NCI-H82 treated with DMSO at 0.1 percent for 48 hours (cell line): ENCODE measurements around the gene ASXL1.
A peak's percentile ranks its signal among the peaks of the same experiment; 100 is the strongest.

Experiments
- DNase-seq: peaks from one replicate; lab custom pipeline; 2025; ENCODE audit not compliant: unreplicated experiment; lab: John Stamatoyannopoulos, UW

Gene ASXL1

DNA sequence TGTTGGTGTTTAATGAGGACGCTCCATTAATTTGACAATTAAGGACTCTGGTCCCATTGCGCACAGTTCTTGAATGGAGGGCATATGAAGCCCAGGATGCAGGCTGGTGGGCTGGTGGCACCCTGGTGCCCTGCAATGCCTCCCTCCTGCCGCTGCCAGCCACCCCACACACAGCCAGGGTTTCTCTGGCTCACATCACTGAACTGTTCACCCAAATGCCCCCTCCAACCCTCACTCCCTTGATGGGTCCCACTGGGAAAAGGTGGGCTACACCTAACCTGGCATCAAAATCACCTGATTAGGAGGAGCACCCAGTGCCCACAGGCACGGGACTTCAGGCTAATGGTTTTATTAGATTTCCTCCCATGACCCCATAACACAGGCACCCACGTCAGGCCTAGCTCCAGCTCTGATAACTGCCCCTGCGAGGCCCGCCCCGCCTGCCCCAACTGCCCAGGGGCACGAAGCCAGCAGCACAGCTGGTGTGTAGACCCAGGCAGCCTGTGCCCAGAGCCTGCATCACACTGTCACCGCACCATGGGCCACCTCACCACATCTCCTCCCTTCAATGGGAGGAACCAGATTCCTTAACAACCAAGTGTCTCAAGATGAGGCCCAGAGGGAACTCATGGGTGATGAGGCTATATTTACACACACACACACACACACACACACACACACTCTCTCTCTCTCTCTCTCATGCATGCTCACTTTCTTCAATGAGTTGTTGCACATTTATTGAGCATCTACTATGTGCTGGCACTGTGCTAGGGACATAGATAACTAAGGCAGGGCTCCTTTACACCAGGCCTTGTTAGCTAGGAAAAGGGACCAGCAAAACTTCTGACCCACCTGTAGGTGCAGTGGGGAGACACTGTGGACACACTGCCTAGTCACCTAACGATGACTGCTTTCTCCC lies 119.7 kb downstream of the ASXL1 start:
- no peak for DNase-seq

DNA sequence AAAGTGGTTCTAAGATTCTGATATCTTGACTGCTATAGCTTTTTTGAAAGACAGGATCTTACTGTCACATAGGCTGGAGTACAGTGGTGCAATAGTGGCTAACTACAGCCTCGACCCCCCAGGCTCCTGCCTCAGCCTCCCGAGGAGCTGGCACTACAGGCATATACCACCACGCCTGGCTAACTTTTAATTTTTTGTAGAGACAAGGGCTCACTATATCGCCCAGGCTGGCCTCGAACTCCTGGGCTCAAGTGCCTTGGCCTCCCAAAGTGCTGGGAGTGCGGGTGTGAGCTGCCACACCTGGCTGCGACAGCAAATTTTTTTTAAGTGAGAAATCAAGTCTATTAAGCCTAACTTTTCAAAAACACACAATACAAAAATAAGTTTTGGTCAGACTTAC lies 120.4 kb downstream of the ASXL1 start:
- DNase-seq: no peak

DNA sequence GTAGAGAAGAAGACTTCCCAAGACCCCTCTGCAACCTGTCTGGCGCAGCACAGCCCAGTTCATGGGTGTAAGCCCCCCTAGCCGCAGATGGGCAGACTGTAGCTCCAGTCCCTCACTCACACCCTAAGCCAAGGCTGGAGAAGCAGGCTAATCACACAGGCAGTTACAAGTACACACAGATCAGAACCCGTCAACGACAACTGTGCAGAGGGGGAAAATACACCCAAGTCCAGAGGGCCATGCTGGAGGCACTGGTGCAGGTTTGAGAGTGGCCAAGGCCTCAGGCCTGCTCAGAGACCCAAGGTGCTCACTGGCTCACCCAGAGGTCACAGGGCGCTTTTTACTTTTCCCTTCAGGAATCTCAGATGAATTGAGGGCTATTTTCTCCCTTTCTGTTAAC lies 120.9 kb downstream of the ASXL1 start:
- DNase-seq: no peak

DNA sequence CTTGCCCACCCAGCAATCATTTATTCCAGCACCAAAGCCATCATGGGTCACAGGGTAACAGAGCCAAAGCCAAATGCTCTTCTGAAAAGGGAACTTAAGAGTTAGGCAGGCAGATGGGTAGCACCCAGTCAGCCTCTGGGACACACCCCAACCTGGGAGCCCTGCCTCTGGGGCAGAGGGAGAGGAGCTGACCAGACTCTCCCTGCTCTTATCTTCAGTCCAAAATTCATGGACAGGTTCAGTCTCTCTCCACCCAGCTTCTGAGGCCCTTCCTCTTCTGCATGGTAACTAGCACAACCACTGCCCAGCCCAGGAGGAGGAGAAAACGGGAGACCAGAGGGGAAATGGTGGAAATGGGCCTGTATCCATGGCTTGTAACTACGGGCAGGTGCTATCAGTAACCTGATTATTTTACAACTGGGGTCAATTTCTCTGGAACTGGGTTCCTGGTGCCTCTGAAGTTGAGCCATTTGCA lies 121.6 kb downstream of the ASXL1 start:
- no peak for DNase-seq

DNA sequence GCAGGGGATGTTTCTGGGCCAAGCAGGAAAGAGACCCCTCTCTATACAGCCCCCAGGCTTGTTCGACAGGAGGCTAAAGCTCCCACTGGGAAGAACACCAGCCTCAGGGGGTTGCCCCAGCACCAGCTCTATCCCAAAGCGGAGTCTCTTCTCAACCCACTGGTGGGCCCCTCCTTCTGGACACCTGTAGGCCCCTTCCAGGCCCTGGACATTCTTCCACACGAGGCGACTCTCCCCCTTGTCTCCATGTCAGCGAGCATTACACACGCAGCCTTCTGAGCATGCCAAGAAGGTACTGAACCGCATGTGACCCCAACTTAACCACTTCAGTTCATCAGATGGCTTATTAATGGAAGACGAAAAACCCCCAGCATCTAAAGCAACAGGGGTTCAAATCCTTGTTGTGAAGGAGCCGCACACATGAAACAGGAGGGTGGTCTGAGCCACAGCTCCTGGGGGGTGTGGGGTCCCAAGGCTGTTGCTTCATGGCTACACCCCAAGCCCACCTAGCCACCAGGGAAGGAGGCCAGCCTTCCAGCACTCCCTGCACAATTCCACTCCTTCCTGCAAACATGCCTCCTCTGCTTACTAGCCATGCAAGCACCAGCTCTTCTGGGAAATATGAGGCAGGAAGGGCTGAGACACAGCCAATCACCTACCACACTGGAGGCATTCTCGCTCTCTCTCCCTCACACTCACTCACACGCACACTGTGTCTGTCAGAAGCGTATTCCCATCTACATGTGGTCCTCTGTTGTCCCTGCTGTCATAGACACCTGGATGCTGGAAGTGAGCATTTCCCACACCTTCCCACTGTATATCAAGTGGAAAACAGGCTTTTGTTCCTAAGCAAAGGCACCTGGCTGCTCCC lies 122.5 kb downstream of the ASXL1 start:
- DNase-seq: no peak

DNA sequence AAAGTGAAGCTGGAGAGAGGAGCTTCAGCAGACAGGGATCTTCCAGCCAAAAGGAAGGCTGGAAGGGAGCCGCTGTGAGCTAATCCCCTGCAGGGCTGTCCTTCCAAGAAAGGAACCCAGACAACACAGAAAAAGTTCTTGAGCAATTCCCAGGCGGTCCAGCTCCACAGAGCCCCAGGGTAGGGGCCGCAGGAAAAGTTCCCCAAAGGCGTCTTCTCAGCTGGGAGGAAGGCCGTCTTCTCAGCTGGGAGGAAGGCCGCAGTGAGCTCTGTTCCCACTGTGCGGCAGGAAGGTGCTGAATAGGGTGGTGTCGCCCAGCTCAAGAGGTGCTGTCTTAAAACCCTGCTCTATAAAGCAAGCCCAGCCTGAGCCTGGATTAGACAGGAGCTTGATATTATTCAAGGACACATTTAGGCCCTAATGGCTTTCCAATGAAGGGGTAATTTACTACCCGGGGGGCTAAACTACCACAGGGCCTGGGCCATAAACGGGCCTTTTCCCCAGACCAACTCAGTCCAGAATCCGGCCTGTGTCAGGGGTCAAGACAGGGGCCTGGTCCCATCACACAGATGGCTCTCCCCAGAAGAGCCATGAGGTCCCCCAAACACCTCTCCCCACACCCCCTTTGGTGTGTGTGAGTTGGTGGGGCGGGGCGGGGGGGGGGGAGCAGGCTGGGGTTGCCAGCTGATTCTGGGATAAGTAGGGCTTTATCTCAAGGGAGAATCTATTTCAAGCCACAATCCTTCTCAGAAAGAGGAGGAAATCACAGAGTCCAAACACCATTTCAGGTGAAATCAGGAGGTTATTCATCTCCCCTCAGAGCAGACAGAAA lies 123.4 kb downstream of the ASXL1 start:
- peak; percentile 42 for DNase-seq

DNA sequence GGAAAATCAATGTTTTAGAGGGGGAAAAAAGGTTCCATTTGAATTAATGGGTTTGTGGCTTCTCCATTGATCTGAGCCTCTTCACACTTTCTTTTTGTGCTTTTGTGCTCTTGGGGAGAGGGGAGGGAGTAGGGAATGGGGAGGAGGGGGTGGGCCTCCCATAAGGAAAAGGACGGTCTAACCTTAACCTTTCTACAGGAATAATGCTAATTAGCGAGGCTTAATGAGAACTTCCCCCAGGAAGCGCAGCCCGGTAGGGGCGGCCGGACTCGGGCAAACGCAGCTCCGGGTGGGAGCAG lies 124.0 kb downstream of the ASXL1 start:
- DNase-seq: peak; percentile 24

DNA sequence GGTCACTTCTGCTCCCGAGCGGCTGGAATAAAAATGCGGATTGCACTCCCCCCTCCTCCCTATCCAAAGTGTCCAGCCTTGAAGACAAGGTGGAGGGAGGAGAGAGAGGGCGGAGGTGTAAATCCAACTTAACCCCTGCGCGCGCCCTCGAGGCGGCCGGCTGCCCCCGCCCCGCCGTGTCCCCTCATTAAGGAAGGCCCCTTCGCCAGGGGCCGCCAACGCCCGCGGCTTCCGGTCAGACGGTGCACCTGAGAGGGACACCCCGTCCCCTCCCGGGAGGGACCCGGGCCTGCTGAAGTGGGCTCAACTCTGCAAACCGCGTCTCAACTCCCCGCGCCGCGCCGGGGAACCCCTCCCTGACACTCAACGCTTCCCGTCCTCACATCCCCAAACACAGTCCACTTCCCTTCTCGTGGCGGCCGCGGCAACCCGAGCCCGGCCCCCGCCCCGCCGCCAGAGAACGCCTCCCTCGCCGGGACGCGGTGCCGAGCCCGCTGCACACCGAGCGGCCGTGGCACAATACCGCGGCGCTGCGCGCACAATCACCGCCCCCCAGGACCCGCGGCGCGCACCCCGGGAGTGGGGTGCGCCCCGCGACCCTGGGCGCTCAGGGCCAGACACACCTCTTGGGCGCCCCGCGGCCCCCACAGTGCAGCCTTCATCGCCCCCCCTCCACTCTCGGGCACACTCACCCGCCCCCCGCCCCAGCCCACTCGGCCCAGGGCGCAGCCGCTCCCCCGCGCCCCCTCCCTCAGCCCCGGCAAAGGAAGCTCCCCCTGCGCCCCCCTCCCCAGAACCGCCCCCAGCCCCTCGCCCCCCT lies 124.5 kb downstream of the ASXL1 start:
- DNase-seq: no peak

DNA sequence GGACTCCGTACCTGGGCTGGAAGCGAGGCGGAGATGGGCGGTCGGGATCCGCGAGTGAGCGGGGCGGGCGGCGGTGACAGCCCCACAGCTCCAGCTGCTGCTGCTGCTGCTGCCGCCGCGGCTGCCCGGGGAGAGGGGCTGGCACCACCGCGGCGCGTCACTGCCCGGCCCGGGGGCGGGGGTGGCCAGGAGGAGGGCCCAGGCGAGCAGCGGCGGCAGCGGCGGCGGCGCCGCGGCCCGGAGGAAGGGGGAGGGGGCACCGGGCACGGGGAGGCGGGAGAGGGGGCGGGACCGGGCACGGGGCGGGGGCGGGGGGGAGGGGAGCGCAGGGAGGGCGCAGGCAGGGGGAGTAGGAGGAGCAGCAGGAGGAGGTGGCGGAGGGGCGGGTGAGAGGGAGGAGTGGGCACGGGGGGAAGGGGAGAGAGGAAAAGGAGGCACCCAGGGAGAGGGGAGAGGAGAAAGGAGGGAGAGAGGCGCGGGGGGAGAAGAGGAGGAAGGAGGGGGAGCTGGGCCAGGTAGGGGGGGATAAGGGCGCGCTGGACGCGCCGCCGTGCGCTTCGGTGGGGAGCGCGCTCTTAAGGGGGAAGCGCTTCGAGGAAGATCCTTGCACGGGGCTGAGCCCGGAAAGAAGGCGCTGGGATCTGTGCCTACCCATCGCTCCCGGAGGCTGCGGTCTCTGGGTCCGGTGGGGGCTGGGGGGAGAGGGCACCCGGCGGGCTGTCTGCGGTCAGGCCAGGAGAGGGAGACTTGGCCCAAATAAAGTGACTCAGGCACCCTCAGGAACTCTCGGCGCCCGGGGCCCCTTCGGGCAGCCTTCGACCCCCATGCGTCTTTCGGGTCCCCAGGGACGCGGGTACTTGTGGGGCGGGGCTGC lies 125.5 kb downstream of the ASXL1 start:
- peak; percentile 89 for DNase-seq

DNA sequence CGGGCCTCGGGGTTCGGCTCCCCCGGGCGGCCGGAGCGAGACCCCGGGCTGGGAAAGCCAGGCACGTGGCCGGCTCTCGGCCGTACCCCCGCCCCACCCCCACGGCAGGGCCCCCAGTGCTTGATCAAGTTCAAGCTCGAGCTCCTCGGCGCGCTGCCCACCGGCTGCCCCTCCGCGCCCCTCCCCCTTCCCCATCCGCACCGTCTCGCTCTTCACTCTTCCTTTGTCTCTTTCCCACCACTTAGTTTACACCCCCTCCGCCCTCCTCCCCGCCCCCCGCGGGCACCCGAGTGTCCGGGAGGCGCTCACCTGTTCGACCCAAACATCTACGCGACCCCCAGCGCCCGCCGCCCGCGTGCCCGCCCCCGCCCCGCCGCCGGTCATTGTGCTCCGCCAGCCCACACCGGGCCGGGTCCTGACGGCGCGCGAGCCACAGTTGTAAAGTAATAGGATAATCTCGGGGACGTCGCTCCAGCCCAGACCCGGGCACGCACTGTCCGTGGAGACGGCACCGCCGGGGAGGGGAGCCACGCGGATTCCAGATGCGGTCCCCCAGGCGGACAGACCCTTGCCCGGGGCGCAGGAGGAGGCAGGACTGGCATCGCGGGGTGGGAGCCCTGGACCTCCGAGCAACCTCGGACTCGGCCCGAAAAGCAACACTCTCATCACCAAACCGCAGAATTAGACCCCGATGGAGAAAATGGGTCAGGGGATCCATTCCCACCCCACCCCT lies 126.3 kb downstream of the ASXL1 start:
- DNase-seq: peak; percentile 11

DNA sequence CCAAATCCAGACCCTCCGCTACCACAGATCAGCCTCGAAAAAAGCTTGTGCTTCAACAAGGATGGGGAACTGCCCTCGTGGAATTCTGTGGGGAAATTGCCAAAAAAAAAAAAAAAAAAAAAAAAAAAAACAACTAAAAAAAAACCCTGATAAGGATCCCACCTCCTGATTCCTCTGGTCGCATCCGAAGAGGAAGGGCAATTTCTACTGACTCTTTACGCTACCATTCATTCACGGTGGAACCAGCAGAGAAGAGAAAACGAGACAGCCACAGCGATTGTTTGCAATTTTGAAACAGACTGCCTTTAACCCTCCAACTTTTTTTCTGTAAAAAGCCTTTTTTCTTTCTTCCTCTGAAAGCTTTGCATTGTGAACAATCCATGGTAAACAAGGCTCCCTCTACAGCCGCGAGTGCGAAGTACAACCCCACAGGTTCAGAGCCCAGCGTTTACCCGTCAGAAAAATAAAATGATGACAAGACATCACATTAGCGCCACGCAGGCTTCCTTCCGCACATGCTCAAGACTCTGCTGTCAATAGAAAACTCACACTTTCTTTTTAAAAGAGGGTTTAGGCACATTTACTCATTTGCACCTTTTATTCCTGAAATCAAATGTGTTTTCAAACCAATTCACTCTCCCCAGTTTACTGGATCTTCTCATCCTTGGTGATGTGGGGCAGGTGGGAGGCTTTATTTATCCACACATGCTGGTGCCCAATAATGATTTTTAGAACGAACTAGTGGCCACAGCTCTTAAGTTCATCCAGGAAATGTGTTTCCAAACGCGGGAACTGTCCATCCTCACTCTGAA lies 127.0 kb downstream of the ASXL1 start:
- DNase-seq: peak; percentile 77

DNA sequence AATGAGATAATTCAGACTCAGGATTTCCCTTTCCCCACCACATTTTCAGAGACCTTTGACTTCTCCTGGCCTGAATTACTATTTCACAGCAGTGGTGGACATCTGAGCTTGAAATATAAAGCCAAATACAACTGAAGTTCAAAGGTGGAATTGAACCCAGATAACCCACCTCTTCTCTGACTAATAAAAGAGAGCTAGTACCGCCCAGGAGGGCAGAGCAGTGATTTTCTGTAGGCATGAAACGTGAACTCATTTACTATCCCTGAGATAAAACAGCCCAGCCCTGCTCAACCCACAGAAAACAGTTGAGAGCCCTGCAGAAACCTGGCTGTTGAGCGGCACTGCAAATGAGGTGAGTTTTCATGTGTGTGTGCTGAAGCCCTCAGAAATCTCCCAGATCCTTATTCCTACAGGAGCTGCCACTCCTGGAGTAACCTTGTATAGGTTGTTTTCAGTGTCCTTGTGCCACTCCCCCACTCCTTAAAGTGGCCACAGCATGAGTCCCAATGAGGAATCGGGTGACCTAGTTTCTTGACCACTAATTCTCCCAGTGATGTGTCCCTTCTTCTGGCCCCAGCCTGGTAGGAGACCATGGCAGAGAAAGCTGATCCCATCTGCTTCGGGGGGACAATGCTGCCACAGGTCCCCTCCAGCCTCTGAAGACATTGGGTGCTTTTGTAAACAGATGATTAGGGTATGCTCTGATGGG lies 127.8 kb downstream of the ASXL1 start:
- DNase-seq: no peak

DNA sequence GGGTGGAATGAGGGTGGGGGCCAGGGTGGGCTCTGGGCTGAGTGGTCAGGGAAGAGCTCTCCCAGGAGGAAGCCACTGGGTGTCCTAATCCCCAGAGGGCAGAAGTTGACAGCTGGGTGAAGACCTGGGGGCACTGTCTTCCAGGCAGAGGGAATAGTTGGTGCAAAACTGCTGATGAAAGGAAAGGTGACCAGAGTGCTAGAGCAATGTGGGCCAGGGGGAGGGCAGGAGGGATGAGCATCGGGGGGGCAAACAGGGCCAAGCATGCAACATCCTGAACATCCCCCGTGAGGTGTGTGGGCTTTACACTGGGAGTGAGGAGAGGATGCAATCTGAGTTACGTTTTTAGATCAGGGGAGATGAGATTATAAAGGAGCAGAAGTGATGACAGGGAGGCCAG lies 129.2 kb downstream of the ASXL1 start:
- no peak for DNase-seq

DNA sequence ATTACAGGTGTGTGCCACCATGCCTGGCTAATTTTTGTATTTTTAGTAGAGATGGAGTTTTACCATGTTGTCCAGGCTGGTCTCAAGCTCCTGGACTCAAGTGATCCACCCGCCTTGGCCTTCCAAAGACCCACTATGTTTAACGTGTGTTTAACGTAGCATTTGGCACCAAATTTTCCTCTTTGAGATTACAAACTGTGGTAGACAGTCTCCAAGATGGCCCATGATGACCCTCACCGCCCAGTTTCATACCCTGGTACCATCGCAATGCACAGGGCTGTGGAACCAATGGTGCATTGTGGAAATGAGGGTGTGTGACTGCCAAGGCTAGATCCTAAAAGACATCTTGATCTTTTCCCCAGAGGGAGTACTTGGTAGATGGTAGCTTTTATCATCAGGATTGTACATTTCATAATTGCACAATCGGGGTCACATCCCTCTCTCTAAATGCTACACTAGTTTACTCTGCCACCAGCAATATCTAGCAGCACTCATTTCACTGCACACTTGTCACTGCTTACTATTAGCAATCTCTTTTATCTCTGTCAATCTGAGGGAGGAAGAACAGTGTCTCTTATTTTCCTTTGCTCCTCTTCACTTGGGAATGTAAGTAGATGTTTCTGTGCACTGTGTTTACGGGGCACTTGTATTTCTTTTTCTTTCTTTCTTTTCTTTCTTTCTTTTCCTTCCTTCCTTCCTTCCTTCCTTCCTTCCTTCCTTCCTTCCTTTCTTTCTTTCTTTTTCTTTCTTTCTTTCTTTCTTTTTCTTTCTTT lies 130.1 kb downstream of the ASXL1 start:
- DNase-seq: no peak
